ENCODE results near the gene ATP2A2. TPM values are rescaled to one million over a fixed set of nuclear protein-coding genes. Genes with fewer than 3 reads are reported as not detected.

Gene ATP2A2
- total and polyA plus RNA-seq, 2 experiments from 2014 or later = 47.2 to 225 TPM

DNA sequence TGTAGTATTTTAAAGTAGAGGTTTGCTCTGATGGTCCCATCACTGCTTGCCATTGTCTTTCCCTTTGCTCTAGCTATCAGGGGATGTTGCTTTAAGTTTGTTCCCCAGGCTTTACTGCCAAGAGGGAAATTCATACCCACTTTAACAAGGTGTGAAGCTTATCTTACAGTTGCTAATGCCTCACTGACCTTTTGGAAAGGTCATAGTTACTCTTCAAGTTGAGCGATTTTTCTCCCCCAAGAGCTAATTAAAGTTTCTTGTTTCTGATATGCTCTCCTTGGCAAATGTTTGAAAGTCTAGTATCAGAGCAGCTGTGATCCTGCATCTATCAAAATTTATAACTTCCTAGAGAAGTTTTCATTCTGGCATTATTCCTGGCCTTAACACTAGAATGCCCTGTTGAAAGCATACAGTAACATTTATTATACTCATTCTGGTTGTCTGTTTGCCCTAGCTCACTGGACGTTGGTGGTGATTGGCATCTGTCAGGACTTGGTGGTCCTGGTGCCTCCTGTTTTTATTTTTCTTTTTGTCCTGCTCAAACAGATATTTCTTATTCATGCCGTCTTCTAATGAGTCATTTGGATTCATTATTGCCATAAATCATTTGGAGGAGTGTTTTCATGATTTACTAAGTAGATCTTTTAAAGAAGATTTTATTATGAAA, 8.1 kb downstream of the ATP2A2 start (continued):
- TF ChIP-seq, protein P1, sequence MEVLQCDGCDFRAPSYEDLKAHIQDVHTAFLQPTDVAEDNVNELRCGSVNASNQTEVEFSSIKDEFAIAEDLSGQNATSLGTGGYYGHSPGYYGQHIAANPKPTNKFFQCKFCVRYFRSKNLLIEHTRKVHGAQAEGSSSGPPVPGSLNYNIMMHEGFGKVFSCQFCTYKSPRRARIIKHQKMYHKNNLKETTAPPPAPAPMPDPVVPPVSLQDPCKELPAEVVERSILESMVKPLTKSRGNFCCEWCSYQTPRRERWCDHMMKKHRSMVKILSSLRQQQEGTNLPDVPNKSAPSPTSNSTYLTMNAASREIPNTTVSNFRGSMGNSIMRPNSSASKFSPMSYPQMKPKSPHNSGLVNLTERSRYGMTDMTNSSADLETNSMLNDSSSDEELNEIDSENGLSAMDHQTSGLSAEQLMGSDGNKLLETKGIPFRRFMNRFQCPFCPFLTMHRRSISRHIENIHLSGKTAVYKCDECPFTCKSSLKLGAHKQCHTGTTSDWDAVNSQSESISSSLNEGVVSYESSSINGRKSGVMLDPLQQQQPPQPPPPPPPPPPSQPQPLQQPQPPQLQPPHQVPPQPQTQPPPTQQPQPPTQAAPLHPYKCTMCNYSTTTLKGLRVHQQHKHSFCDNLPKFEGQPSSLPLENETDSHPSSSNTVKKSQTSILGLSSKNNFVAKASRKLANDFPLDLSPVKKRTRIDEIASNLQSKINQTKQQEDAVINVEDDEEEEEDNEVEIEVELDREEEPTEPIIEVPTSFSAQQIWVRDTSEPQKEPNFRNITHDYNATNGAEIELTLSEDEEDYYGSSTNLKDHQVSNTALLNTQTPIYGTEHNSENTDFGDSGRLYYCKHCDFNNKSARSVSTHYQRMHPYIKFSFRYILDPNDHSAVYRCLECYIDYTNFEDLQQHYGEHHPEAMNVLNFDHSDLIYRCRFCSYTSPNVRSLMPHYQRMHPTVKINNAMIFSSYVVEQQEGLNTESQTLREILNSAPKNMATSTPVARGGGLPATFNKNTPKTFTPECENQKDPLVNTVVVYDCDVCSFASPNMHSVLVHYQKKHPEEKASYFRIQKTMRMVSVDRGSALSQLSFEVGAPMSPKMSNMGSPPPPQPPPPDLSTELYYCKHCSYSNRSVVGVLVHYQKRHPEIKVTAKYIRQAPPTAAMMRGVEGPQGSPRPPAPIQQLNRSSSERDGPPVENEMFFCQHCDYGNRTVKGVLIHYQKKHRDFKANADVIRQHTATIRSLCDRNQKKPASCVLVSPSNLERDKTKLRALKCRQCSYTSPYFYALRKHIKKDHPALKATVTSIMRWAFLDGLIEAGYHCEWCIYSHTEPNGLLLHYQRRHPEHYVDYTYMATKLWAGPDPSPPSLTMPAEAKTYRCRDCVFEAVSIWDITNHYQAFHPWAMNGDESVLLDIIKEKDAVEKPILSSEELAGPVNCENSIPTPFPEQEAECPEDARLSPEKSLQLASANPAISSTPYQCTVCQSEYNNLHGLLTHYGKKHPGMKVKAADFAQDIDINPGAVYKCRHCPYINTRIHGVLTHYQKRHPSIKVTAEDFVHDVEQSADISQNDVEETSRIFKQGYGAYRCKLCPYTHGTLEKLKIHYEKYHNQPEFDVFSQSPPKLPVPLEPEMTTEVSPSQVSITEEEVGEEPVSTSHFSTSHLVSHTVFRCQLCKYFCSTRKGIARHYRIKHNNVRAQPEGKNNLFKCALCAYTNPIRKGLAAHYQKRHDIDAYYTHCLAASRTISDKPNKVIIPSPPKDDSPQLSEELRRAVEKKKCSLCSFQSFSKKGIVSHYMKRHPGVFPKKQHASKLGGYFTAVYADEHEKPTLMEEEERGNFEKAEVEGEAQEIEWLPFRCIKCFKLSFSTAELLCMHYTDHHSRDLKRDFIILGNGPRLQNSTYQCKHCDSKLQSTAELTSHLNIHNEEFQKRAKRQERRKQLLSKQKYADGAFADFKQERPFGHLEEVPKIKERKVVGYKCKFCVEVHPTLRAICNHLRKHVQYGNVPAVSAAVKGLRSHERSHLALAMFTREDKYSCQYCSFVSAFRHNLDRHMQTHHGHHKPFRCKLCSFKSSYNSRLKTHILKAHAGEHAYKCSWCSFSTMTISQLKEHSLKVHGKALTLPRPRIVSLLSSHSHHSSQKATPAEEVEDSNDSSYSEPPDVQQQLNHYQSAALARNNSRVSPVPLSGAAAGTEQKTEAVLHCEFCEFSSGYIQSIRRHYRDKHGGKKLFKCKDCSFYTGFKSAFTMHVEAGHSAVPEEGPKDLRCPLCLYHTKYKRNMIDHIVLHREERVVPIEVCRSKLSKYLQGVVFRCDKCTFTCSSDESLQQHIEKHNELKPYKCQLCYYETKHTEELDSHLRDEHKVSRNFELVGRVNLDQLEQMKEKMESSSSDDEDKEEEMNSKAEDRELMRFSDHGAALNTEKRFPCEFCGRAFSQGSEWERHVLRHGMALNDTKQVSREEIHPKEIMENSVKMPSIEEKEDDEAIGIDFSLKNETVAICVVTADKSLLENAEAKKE (CRISPR knock-in tag; IDR thresholded peaks at IDR 0.05) = no peak
- TF ChIP-seq EZH2 (IDR thresholded peaks at IDR 0.05; ENCODE audit: low read depth, unreplicated experiment) (no peak), EZH2phosphoT487 (IDR thresholded peaks at IDR 0.05; ENCODE audit: unreplicated experiment) (no peak)
- TF ChIP-seq, protein P2, sequence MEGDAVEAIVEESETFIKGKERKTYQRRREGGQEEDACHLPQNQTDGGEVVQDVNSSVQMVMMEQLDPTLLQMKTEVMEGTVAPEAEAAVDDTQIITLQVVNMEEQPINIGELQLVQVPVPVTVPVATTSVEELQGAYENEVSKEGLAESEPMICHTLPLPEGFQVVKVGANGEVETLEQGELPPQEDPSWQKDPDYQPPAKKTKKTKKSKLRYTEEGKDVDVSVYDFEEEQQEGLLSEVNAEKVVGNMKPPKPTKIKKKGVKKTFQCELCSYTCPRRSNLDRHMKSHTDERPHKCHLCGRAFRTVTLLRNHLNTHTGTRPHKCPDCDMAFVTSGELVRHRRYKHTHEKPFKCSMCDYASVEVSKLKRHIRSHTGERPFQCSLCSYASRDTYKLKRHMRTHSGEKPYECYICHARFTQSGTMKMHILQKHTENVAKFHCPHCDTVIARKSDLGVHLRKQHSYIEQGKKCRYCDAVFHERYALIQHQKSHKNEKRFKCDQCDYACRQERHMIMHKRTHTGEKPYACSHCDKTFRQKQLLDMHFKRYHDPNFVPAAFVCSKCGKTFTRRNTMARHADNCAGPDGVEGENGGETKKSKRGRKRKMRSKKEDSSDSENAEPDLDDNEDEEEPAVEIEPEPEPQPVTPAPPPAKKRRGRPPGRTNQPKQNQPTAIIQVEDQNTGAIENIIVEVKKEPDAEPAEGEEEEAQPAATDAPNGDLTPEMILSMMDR (conservative IDR thresholded peaks at IDR 0.05; ENCODE audit: low read depth in 2 of 2) = no peak

DNA sequence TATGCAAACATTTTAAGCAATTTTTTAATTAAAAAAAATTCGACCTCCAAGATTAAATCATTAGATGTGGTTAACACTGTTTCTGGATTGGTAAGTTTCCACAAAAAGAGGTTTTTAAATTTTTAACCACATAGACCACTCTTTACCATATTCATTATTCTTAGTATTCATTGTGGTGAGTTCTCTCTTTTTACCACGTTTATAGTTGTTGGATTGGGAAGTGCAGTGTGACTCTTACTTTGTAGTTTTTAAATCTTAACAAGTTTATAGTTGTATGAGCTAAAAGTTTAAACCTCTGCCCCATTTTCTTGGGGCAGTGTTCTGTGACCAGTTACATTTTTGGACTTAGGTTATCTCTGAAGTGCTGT, 8.6 kb downstream of the ATP2A2 start:
- no peaks in the 10 kb centered on the region for H3K9me2 ChIP-seq (ENCODE audit: insufficient read depth)
- H4K20me1 ChIP-seq (replicated peaks; ENCODE audit: insufficient read depth) = peaks cover 57% of the 10 kb centered on the region
- ATAC-seq = no peak
- Mint-ChIP-seq H3K9me3 (no peaks in the 10 kb centered on the region), H3K27ac (no peak overlapping the region), H3K36me3 (ENCODE audit: low read depth) (peaks cover 98% of the 10 kb centered on the region), H3K27me3 (ENCODE audit: insufficient read depth, low read depth, poor library complexity) (peaks cover 4% of the 10 kb centered on the region), H3K4me1 (peaks cover 16% of the 10 kb centered on the region), H3K4me3 (no peak overlapping the region)
- 0 out of 2 replicates have a peak, but pooled peaks cover 4% of the 10 kb centered on the region for H3F3A ChIP-seq (replicated peaks; ENCODE audit: low read depth)
- H3K4me1 ChIP-seq (ENCODE audit: insufficient read depth) = peaks cover 15% of the 10 kb centered on the region
- H3K4me2 ChIP-seq = no peak overlapping the region
- H3K4me3 ChIP-seq = no peak overlapping the region
- peaks cover 100% of the 10 kb centered on the region for H3K79me2 ChIP-seq (replicated peaks; ENCODE audit: insufficient read depth)
- H3K27me3 ChIP-seq (ENCODE audit: insufficient read depth) = no peaks in the 10 kb centered on the region
- H2AFZ ChIP-seq = no peak overlapping the region
- no peak overlapping the region for H3K27ac ChIP-seq (ENCODE audit: low read depth)
- peaks cover 39% of the 10 kb centered on the region for H3K36me3 ChIP-seq (ENCODE audit: insufficient read depth)
- no peak for DNase-seq (ENCODE audit: low spot score)
- TF ChIP-seq NANOG (IDR thresholded peaks at IDR 0.05; ENCODE audit: borderline replicate concordance) (no peak), ZNF331 (CRISPR knock-in tag; IDR thresholded peaks at IDR 0.05; ENCODE audit: low read depth) (no peak), ZNF114 (CRISPR knock-in tag; IDR thresholded peaks at IDR 0.05) (no peak), EZH2phosphoT487 (IDR thresholded peaks at IDR 0.05; ENCODE audit: unreplicated experiment) (no peak), JUNB (IDR thresholded peaks at IDR 0.05; ENCODE audit: unreplicated experiment) (no peak), STAT1 (IDR thresholded peaks at IDR 0.05; ENCODE audit: unreplicated experiment) (no peak)
- TF ChIP-seq, protein P3, sequence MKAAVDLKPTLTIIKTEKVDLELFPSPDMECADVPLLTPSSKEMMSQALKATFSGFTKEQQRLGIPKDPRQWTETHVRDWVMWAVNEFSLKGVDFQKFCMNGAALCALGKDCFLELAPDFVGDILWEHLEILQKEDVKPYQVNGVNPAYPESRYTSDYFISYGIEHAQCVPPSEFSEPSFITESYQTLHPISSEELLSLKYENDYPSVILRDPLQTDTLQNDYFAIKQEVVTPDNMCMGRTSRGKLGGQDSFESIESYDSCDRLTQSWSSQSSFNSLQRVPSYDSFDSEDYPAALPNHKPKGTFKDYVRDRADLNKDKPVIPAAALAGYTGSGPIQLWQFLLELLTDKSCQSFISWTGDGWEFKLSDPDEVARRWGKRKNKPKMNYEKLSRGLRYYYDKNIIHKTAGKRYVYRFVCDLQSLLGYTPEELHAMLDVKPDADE (IDR thresholded peaks at IDR 0.05) = no peak
- TF ChIP-seq, protein P4, sequence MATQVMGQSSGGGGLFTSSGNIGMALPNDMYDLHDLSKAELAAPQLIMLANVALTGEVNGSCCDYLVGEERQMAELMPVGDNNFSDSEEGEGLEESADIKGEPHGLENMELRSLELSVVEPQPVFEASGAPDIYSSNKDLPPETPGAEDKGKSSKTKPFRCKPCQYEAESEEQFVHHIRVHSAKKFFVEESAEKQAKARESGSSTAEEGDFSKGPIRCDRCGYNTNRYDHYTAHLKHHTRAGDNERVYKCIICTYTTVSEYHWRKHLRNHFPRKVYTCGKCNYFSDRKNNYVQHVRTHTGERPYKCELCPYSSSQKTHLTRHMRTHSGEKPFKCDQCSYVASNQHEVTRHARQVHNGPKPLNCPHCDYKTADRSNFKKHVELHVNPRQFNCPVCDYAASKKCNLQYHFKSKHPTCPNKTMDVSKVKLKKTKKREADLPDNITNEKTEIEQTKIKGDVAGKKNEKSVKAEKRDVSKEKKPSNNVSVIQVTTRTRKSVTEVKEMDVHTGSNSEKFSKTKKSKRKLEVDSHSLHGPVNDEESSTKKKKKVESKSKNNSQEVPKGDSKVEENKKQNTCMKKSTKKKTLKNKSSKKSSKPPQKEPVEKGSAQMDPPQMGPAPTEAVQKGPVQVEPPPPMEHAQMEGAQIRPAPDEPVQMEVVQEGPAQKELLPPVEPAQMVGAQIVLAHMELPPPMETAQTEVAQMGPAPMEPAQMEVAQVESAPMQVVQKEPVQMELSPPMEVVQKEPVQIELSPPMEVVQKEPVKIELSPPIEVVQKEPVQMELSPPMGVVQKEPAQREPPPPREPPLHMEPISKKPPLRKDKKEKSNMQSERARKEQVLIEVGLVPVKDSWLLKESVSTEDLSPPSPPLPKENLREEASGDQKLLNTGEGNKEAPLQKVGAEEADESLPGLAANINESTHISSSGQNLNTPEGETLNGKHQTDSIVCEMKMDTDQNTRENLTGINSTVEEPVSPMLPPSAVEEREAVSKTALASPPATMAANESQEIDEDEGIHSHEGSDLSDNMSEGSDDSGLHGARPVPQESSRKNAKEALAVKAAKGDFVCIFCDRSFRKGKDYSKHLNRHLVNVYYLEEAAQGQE (IDR thresholded peaks at IDR 0.05; ENCODE audit: unreplicated experiment) = no peak
